Skeletal muscle tissue (tissue), 4 donors: Measurements from ENCODE around the gene NXT1. TPM values are rescaled to one million over a fixed set of nuclear protein-coding genes. Genes with fewer than 3 reads are reported as not detected.
"Not testable (repeated sequence)": the region's sequence is repeated elsewhere in the genome, so short reads cannot be mapped to it uniquely, and the experiment has no call there.

ENCODE experiments used
- H3K27ac ChIP-seq: one replicate; pipeline ENCODE4 v1.7.0; 2013; ENCODE audit warnings: mild to moderate bottlenecking, low read depth, low read length, inconsistent platforms
- H3K27me3 ChIP-seq, 3 donors: one replicate each; pipeline ENCODE4 v1.7.0; 2013; ENCODE audit warnings: low read length in 3 of 3; ENCODE audit not compliant: control insufficient read depth in 3 of 3, insufficient read depth in 3 of 3
- H3K36me3 ChIP-seq, 3 donors: one replicate each; pipeline ENCODE4 v1.7.0; 2013; ENCODE audit warnings: low read length in 3 of 3; ENCODE audit not compliant: control insufficient read depth in 3 of 3, insufficient read depth in 3 of 3
- H3K4me1 ChIP-seq, 3 donors: one replicate each; pipeline ENCODE4 v1.7.0; 2013; ENCODE audit warnings: low read length in 3 of 3, mild to moderate bottlenecking in 3 of 3; ENCODE audit not compliant: control insufficient read depth in 3 of 3, insufficient read depth in 3 of 3
- H3K4me3 ChIP-seq, 3 donors: one replicate each; pipeline ENCODE4 v1.7.0; 2013; ENCODE audit warnings: low read length in 3 of 3
- H3K9ac ChIP-seq, 3 donors: one replicate each; pipeline ENCODE4 v1.7.0; 2013; ENCODE audit warnings: low read length in 3 of 3, mild to moderate bottlenecking in 3 of 3, moderate library complexity in 2 of 3, low read depth in 1 of 3
- H3K9me3 ChIP-seq, 3 donors: one replicate each; pipeline ENCODE4 v1.7.0; 2013; ENCODE audit warnings: low read length in 3 of 3; ENCODE audit not compliant: control insufficient read depth in 3 of 3
- total RNA-seq: library from RNA; depleted of rRNA; stranded (reverse); fragments of >200 nt; gene quantifications from one replicate; pipeline ENCODE4 v1.2.3, GENCODE V29; 2014
- donor health status: Osteomylitis.

Gene NXT1
- total RNA-seq, 1 donor from 2014 or later: 15.1 TPM

- Histone ChIP-seq H3K36me3 (no peaks in the 10 kb centered on the region), H3K9ac (no peak overlapping the region), H3K4me1 (peaks cover 0 to 6% (median 4%) of the 10 kb centered on the region in 3 donors), H3K9me3 (no peaks in the 10 kb centered on the region), H3K4me3 (no peak overlapping the region), H3K27me3 (no peaks in the 10 kb centered on the region), H3K27ac (no peak overlapping the region)
These were observed 10.1 kb upstream of the NXT1 start for GRCh38 chr20:23340524-23340923.

GRCh38 chr20:23341073-23341472 is 9.5 kb upstream of the NXT1 start:
- H3K36me3 ChIP-seq: no peaks in the 10 kb centered on the region
- H3K9me3 ChIP-seq: no peaks in the 10 kb centered on the region
- no peaks in the 10 kb centered on the region for H3K27me3 ChIP-seq
- peaks cover 0 to 6% (median 4%) of the 10 kb centered on the region in 3 donors for H3K4me1 ChIP-seq
- no peak overlapping the region for H3K27ac ChIP-seq
- no peak overlapping the region for H3K4me3 ChIP-seq
- no peak overlapping the region for H3K9ac ChIP-seq

GRCh38 chr20:23343590-23343989 is 7.0 kb upstream of the NXT1 start:
- Histone ChIP-seq H3K9me3 (no peaks in the 10 kb centered on the region), H3K27me3 (no peaks in the 10 kb centered on the region), H3K4me3 (no peak overlapping the region), H3K36me3 (no peaks in the 10 kb centered on the region), H3K4me1 (peaks cover under 1 to 6% (median 4%) of the 10 kb centered on the region in 3 donors), H3K9ac (no peak overlapping the region), H3K27ac (no peak overlapping the region)

GRCh38 chr20:23344336-23344735 is 6.3 kb upstream of the NXT1 start:
- peaks cover 8 to 10% (median 8%) of the 10 kb centered on the region in 3 donors for H3K4me1 ChIP-seq
- H3K9ac ChIP-seq: no peak overlapping the region
- no peak overlapping the region for H3K4me3 ChIP-seq
- H3K36me3 ChIP-seq: no peaks in the 10 kb centered on the region
- H3K27ac ChIP-seq: no peak overlapping the region
- no peaks in the 10 kb centered on the region for H3K27me3 ChIP-seq
- H3K9me3 ChIP-seq: no peaks in the 10 kb centered on the region

- H3K9ac ChIP-seq: no peak overlapping the region
- no peaks in the 10 kb centered on the region for H3K36me3 ChIP-seq
- no peak overlapping the region for H3K4me3 ChIP-seq
- no peak overlapping the region for H3K27ac ChIP-seq
- no peaks in the 10 kb centered on the region for H3K9me3 ChIP-seq
- H3K4me1 ChIP-seq: peaks cover 6 to 11% (median 7%) of the 10 kb centered on the region in 3 donors
- no peaks in the 10 kb centered on the region for H3K27me3 ChIP-seq
These were observed 4.6 kb upstream of the NXT1 start for GRCh38 chr20:23346002-23346401.

GRCh38 chr20:23347791-23348190 is 2.8 kb upstream of the NXT1 start:
- Histone ChIP-seq H3K27ac (no peak overlapping the region), H3K36me3 (no peaks in the 10 kb centered on the region), H3K9ac (no peak overlapping the region), H3K4me1 (peaks cover 18 to 23% (median 19%) of the 10 kb centered on the region in 3 donors), H3K9me3 (no peaks in the 10 kb centered on the region), H3K4me3 (no peak overlapping the region), H3K27me3 (no peaks in the 10 kb centered on the region)

- H3K9me3 ChIP-seq, H3K4me3 ChIP-seq, H3K36me3 ChIP-seq, H3K27me3 ChIP-seq, H3K27ac ChIP-seq, H3K9ac ChIP-seq: not testable (repeated sequence)
- H3K4me1 ChIP-seq: peaks cover 18 to 23% (median 19%) of the 10 kb centered on the region in 3 donors
These were observed 2.1 kb upstream of the NXT1 start for GRCh38 chr20:23348510-23348909.

- Histone ChIP-seq H3K4me3 (peak overlapping the region; percentile 78 to 95 (median 81)), H3K4me1 (peaks cover 18 to 23% (median 19%) of the 10 kb centered on the region in 3 donors), H3K36me3 (peaks cover 4 to 7% (median 6%) of the 10 kb centered on the region in 3 donors), H3K9me3 (no peaks in the 10 kb centered on the region), H3K27me3 (no peaks in the 10 kb centered on the region), H3K9ac (peak overlapping the region; percentile 90 to 98 (median 96)), H3K27ac (peak overlapping the region; percentile 99)
These were observed 1.0 kb upstream of the NXT1 start for GRCh38 chr20:23349338-23350195.

GRCh38 chr20:23350904-23351838 is 580 bp downstream of the NXT1 start:
- Histone ChIP-seq H3K36me3 (peaks cover 15 to 16% (median 15%) of the 10 kb centered on the region in 3 donors), H3K27ac (peak overlapping the region; percentile 99), H3K4me1 (peaks cover 18 to 23% (median 19%) of the 10 kb centered on the region in 3 donors), H3K4me3 (peak overlapping the region; percentile 81 to 95 (median 89)), H3K27me3 (no peaks in the 10 kb centered on the region), H3K9me3 (no peaks in the 10 kb centered on the region), H3K9ac (peak overlapping the region; percentile 89 to 98 (median 96))
